Measurements from ENCODE around the gene GNAZ.

Gene GNAZ

GRCh38 chr22:23068832-23069385 lies 1.4 kb upstream of the GNAZ start:
- TF ChIP-seq Cebpa-rat (IDR thresholded peaks at IDR 0.05), result no peak
- no peak overlapping the region for H3K4me3 ChIP-seq
- H3K27ac ChIP-seq, result no peak overlapping the region
- peaks cover 6% of the 10 kb centered on the region; the same call in 1 of the 2 replicates for H3K36me3 ChIP-seq
- no peaks in the 10 kb centered on the region for H3K9me3 ChIP-seq
- no peak overlapping the region for H3K9ac ChIP-seq
- H4K20me1 ChIP-seq, result peaks cover 28% of the 10 kb centered on the region
- peak overlapping the region; percentile 96 for H3K4me2 ChIP-seq
- peaks cover 24% of the 10 kb centered on the region for H3K27me3 ChIP-seq
- H3K4me1 ChIP-seq, result peaks cover 90% of the 10 kb centered on the region

GRCh38 chr22:23069502-23070357 lies 589 bp upstream of the GNAZ start:
- Histone ChIP-seq H3K4me2 (peak overlapping the region; percentile 96), H3K27ac (no peak overlapping the region), H3K27me3 (peaks cover 24% of the 10 kb centered on the region), H3K36me3 (peaks cover 6% of the 10 kb centered on the region; the same call in 1 of the 2 replicates), H3K9me3 (no peaks in the 10 kb centered on the region), H3K4me1 (peaks cover 90% of the 10 kb centered on the region), H3K4me3 (peak overlapping the region; percentile 80), H3K9ac (peak overlapping the region; percentile 60; the same call in 1 of the 2 replicates), H4K20me1 (peaks cover 36% of the 10 kb centered on the region)
- TF ChIP-seq Cebpa-rat (IDR thresholded peaks at IDR 0.05), result no peak

- Histone ChIP-seq H3K36me3 (peaks cover 9% of the 10 kb centered on the region; the same call in 1 of the 2 replicates), H3K4me1 (peaks cover 90% of the 10 kb centered on the region), H3K4me3 (peak overlapping the region; percentile 80), H3K27ac (peak overlapping the region; percentile 46), H3K27me3 (peaks cover 24% of the 10 kb centered on the region), H3K4me2 (peak overlapping the region; percentile 99), H3K9me3 (0 out of 2 replicates have a peak, but pooled peaks cover 1% of the 10 kb centered on the region), H4K20me1 (peaks cover 52% of the 10 kb centered on the region), H3K9ac (peak overlapping the region; percentile 78)
- TF ChIP-seq Cebpa-rat (IDR thresholded peaks at IDR 0.05), result no peak
Measured at GRCh38 chr22:23071230-23072076, 1.1 kb downstream of the GNAZ start.

GRCh38 chr22:23072077-23072910 lies 2.0 kb downstream of the GNAZ start:
- peak overlapping the region; percentile 46; the same call in 1 of the 2 replicates for H3K27ac ChIP-seq
- peak overlapping the region; percentile 99 for H3K4me2 ChIP-seq
- peak overlapping the region; percentile 80 for H3K4me3 ChIP-seq
- H3K9ac ChIP-seq, result peak overlapping the region; percentile 78
- no peak for TF ChIP-seq Cebpa-rat (IDR thresholded peaks at IDR 0.05)
- H3K36me3 ChIP-seq, result peaks cover 17% of the 10 kb centered on the region; the same call in 1 of the 2 replicates
- H3K4me1 ChIP-seq, result peaks cover 90% of the 10 kb centered on the region
- H4K20me1 ChIP-seq, result peaks cover 60% of the 10 kb centered on the region
- H3K9me3 ChIP-seq, result peaks cover 6% of the 10 kb centered on the region; the same call in 1 of the 2 replicates
- H3K27me3 ChIP-seq, result peaks cover 24% of the 10 kb centered on the region

GRCh38 chr22:23072911-23073491 lies 2.7 kb downstream of the GNAZ start:
- Histone ChIP-seq H3K27ac (0 out of 2 replicates have a peak overlapping the region, but pooled peaks have one; percentile 16), H4K20me1 (peaks cover 67% of the 10 kb centered on the region), H3K4me2 (peak overlapping the region; percentile 99), H3K36me3 (peaks cover 24% of the 10 kb centered on the region), H3K4me3 (no peak overlapping the region), H3K9ac (peak overlapping the region; percentile 78; the same call in 1 of the 2 replicates), H3K9me3 (peaks cover 6% of the 10 kb centered on the region; the same call in 1 of the 2 replicates), H3K27me3 (peaks cover 24% of the 10 kb centered on the region), H3K4me1 (peaks cover 90% of the 10 kb centered on the region)
- TF ChIP-seq Cebpa-rat (IDR thresholded peaks at IDR 0.05), result no peak

GRCh38 chr22:23073526-23074229 lies 3.4 kb downstream of the GNAZ start:
- Histone ChIP-seq H4K20me1 (peaks cover 74% of the 10 kb centered on the region), H3K9me3 (peaks cover 6% of the 10 kb centered on the region; the same call in 1 of the 2 replicates), H3K27ac (peak overlapping the region; percentile 18; the same call in 1 of the 2 replicates), H3K27me3 (peaks cover 24% of the 10 kb centered on the region), H3K4me1 (peaks cover 90% of the 10 kb centered on the region), H3K4me3 (peak overlapping the region; percentile 2; the same call in 1 of the 2 replicates), H3K4me2 (peak overlapping the region; percentile 99), H3K9ac (peak overlapping the region; percentile 38), H3K36me3 (peaks cover 31% of the 10 kb centered on the region)
- TF ChIP-seq Cebpa-rat (IDR thresholded peaks at IDR 0.05), result no peak

GRCh38 chr22:23074451-23074850 lies 4.1 kb downstream of the GNAZ start:
- TF ChIP-seq Cebpa-rat (IDR thresholded peaks at IDR 0.05), result no peak
- peaks cover 24% of the 10 kb centered on the region for H3K27me3 ChIP-seq
- H3K4me1 ChIP-seq, result peaks cover 90% of the 10 kb centered on the region
- H3K4me3 ChIP-seq, result peak overlapping the region; percentile 2
- H3K9ac ChIP-seq, result peak overlapping the region; percentile 38
- H3K9me3 ChIP-seq, result peaks cover 6% of the 10 kb centered on the region; the same call in 1 of the 2 replicates
- H3K36me3 ChIP-seq, result peaks cover 34% of the 10 kb centered on the region
- H3K27ac ChIP-seq, result peak overlapping the region; percentile 63
- H4K20me1 ChIP-seq, result peaks cover 82% of the 10 kb centered on the region
- H3K4me2 ChIP-seq, result peak overlapping the region; percentile 99

GRCh38 chr22:23075050-23075449 lies 4.7 kb downstream of the GNAZ start:
- TF ChIP-seq Cebpa-rat (IDR thresholded peaks at IDR 0.05), result no peak
- peaks cover 6% of the 10 kb centered on the region; the same call in 1 of the 2 replicates for H3K9me3 ChIP-seq
- H3K27me3 ChIP-seq, result peaks cover 24% of the 10 kb centered on the region
- H3K4me3 ChIP-seq, result peak overlapping the region; percentile 2
- H4K20me1 ChIP-seq, result peaks cover 88% of the 10 kb centered on the region
- H3K36me3 ChIP-seq, result peaks cover 34% of the 10 kb centered on the region
- H3K4me1 ChIP-seq, result peaks cover 91% of the 10 kb centered on the region
- peak overlapping the region; percentile 38 for H3K9ac ChIP-seq
- H3K4me2 ChIP-seq, result peak overlapping the region; percentile 99
- H3K27ac ChIP-seq, result peak overlapping the region; percentile 63
